Heart left ventricle (tissue), 16 donors: Measurements from ENCODE around the gene STPG2. TPM values are rescaled to one million over a fixed set of nuclear protein-coding genes. Genes with fewer than 3 reads are reported as not detected.
"Not testable (repeated sequence)": the region's sequence is repeated elsewhere in the genome, so short reads cannot be mapped to it uniquely, and the experiment has no call there.

Experiments
- ATAC-seq, 4 donors: fragments of 200-7000 bp; cut with Tn5 transposase; one replicate each; pipeline ENCODE4 v1.9.1; 2020 to 2022; ENCODE audit warnings: moderate library complexity in 4 of 4, mild to moderate bottlenecking in 3 of 4, moderate number of reproducible peaks in 1 of 4
- DNase-seq, 5 donors: peaks; one replicate each; pipeline ENCODE4 v3.0.0-alpha.2; 2020
- H3K27ac ChIP-seq, 12 donors: fragments of 200-600 bp; sonication (generic) in 4 of 12; one replicate each; pipeline versions ENCODE4 v1.5.0 to v1.8.0; 2016 to 2022; ENCODE audit warnings: mild to moderate bottlenecking in 2 of 12
- H3K27me3 ChIP-seq, 9 donors: fragments of 200-600 bp; sonication (generic) in 2 of 9; one replicate each; pipeline versions ENCODE4 v1.5.1 to v1.8.0; 2016 to 2022; ENCODE audit warnings: mild to moderate bottlenecking in 3 of 9
- H3K36me3 ChIP-seq, 9 donors: fragments of 200-600 bp; sonication (generic) in 2 of 9; one replicate each; pipeline versions ENCODE4 v1.5.0 to v1.8.0; 2018 to 2022; ENCODE audit warnings: mild to moderate bottlenecking in 2 of 9
- H3K4me1 ChIP-seq, 12 donors: fragments of 200-600 bp; sonication (generic) in 4 of 12; one replicate each; pipeline versions ENCODE4 v1.5.0 to v1.8.0; 2016 to 2022; ENCODE audit warnings: mild to moderate bottlenecking in 3 of 12
- H3K4me3 ChIP-seq, 12 donors: fragments of 200-600 bp; sonication (generic) in 4 of 12; one replicate each; pipeline versions ENCODE4 v1.5.0 to v1.8.0; 2017 to 2022; ENCODE audit warnings: mild to moderate bottlenecking in 9 of 12, moderate library complexity in 4 of 12
- H3K9me3 ChIP-seq, 12 donors: fragments of 200-600 bp; sonication (generic) in 4 of 12; one replicate each; pipeline versions ENCODE4 v1.5.0 to v1.8.0; 2016 to 2022; ENCODE audit warnings: mild to moderate bottlenecking in 1 of 12
- CTCF ChIP-seq, 12 donors: fragments of 200-600 bp; sonication (generic) in 4 of 12; IDR thresholded peaks; one replicate each; pipeline versions ENCODE4 v1.5.0 to v1.8.0; 2018 to 2022; ENCODE audit warnings: antibody characterized with exemption in 12 of 12, mild to moderate bottlenecking in 5 of 12
- POLR2A ChIP-seq, 2 donors: fragments of 450-650 bp; IDR thresholded peaks; one replicate each; pipeline ENCODE4 v1.6.1; 2017; ENCODE audit warnings: antibody characterized with exemption in 2 of 2, mild to moderate bottlenecking in 2 of 2, moderate library complexity in 2 of 2
- WGBS, 4 donors: extraction: QIAGEN DNeasy Blood & Tissue Kit in 2 of 4; methylation state at CpG; one replicate each; pipeline versions ENCODE4 v1.1.5 to v1.1.7; 2013 to 2018; 5-methylcytosine and 5-hydroxymethylcytosine counted together
- intact Hi-C, 10 donors: fragments of 100-400 bp; cut with DNase I; formaldehyde crosslinking; loops; one replicate each; pipeline versions ENCODE4 v1.11.1 to v1.14.2; 2022
- polyA plus RNA-seq, 2 donors: library from polyadenylated mRNA; stranded (reverse); fragments of 200-250 nt; gene quantifications; one replicate each; pipeline ENCODE4 v1.2.3, GENCODE V29; 2013
- total RNA-seq, 9 donors: library from RNA; depleted of rRNA in 2 of 9; stranded (reverse); fragments of >200 nt in 2 of 9; fragmentation: NEBNext Ultra II Directional in 3 of 9; extraction: Animal tissue kit (Norgen Biotek cat#: 25700) in 3 of 9; gene quantifications; one replicate each; pipeline versions ENCODE4 v1.1.0 to v1.2.4, GENCODE V29; 2016 to 2023
- donor health status: ischemic (EF 13 %, LVEDD 7.1; RV severe dilation, severe dysfunction).
- donor health status: healthy with polysubstance abuse.
- donor health status: DM: no; HTN: yes; CAD: no.
- donor health status: DM: no; HTN: no; CAD: no.
- donor health status: ischemic (EF 25% LVEDD 6.9; RV normal size, moderate dysfunction).
- donor health status: ischemic (EF 25% LVEDD 5.7; RV mildly dilated, moderate dysfunction).
- donor health status: healthy.
- donor health status: DM: yes; HTN: yes; CAD: no.
- donor health status: ischemic (EF 35%, LVEDD 5.7; RV mildly dilated, moderate dysfunction).
- donor health status: nonischemic (EF 11% LVEDD 7.7; RV severe dilation, severe dysfunction).
- donor health status: DM: yes; HTN: yes; CAD: no.
- donor health status: PGD.
- donor health status: ischemic (EF 29% LVEDD 5.4; RV normal size, mild dysfunction).
- donor health status: nonischemic (EF 23%, LVEDD 6.1; RV moderate dilation, normal function).

Gene STPG2
- total and polyA plus RNA-seq, 11 donors = 0.16 to 0.71 (median 0.32) TPM; not detected in 4

GRCh38 chr4:97912156-97912555 lies 231.1 kb downstream of the STPG2 start:
- H3K9me3 ChIP-seq = peaks cover 0 to 2% (median 0%) of the 10 kb centered on the region in 12 donors
- H3K36me3 ChIP-seq = no peaks in the 10 kb centered on the region
- TF ChIP-seq POLR2A (IDR thresholded peaks at IDR 0.05) (no peak), CTCF (IDR thresholded peaks at IDR 0.05) (no peak)
- ATAC-seq = no peak
- H3K4me1 ChIP-seq = no peaks in the 10 kb centered on the region
- 82 to 91% (median 88%) methylated on average over 4 of the region's 4 CpGs for WGBS, 4 donors
- no peak for DNase-seq
- H3K4me3 ChIP-seq = no peak overlapping the region
- H3K27me3 ChIP-seq = no peaks in the 10 kb centered on the region
- intact Hi-C loops = no loop called here
- no peak overlapping the region for H3K27ac ChIP-seq

- ATAC-seq = no peak
- intact Hi-C loops = no loop called here
- no peak overlapping the region for H3K27ac ChIP-seq
Observed at GRCh38 chr4:97911236-97911906, 231.9 kb downstream of the STPG2 start.

GRCh38 chr4:97910005-97910404 lies 233.3 kb downstream of the STPG2 start:
- H3K4me3 ChIP-seq = no peak overlapping the region
- no peaks in the 10 kb centered on the region for H3K36me3 ChIP-seq
- H3K27ac ChIP-seq = no peak overlapping the region
- H3K27me3 ChIP-seq = no peaks in the 10 kb centered on the region
- TF ChIP-seq POLR2A (IDR thresholded peaks at IDR 0.05) (no peak), CTCF (IDR thresholded peaks at IDR 0.05) (no peak)
- intact Hi-C loops = no loop called here
- H3K9me3 ChIP-seq = peaks cover 0 to 2% (median 0%) of the 10 kb centered on the region in 12 donors
- no peaks in the 10 kb centered on the region for H3K4me1 ChIP-seq
- ATAC-seq (no peak), DNase-seq (no peak)
- 40 to 45% (median 42%) methylated on average over 3 of the region's 3 CpGs for WGBS, 4 donors

More at GRCh38 chr4:97911236-97911906, 231.9 kb downstream of the STPG2 start:
- H3K27me3 ChIP-seq = no peaks in the 10 kb centered on the region
- H3K4me1 ChIP-seq = no peaks in the 10 kb centered on the region
- no peak for DNase-seq
- peaks cover 0 to 2% (median 0%) of the 10 kb centered on the region in 12 donors for H3K9me3 ChIP-seq
- WGBS, 4 donors = 62 to 78% (median 72%) methylated on average over 3 to 14 of the region's 14 CpGs
- H3K4me3 ChIP-seq = no peak overlapping the region
- no peaks in the 10 kb centered on the region for H3K36me3 ChIP-seq
- TF ChIP-seq POLR2A (IDR thresholded peaks at IDR 0.05) (no peak), CTCF (IDR thresholded peaks at IDR 0.05) (no peak)

- H3K4me3 ChIP-seq, DNase-seq, H3K36me3 ChIP-seq, ATAC-seq, H3K27me3 ChIP-seq, H3K27ac ChIP-seq, H3K4me1 ChIP-seq, intact Hi-C loops: not testable (repeated sequence)
- H3K9me3 ChIP-seq = peaks cover 0 to 21% (median 0%) of the 10 kb centered on the region in 12 donors
- 81 to 86% (median 85%) methylated on average over 21 to 23 of the region's 23 CpGs for WGBS, 4 donors
Observed at GRCh38 chr4:97903436-97904189, 239.7 kb downstream of the STPG2 start.
